Small intestine (tissue), 7 donors: Measurements from ENCODE around the gene CASP9. TPM values are rescaled to one million over a fixed set of nuclear protein-coding genes. Genes with fewer than 3 reads are reported as not detected.
A peak's percentile ranks its signal among the peaks of the same experiment; 100 is the strongest.

ENCODE experiments used
- DNase-seq, 2 donors: peaks; one replicate each; pipeline versions ENCODE4 v3.0.0 to v3.0.0-alpha.2; 2013
- FAIRE-seq: peaks from 2 replicates; lab custom pipeline; 2012; peaks lifted over from hg19 to GRCh38; lab: Jason Lieb, UNC
- H3K27ac ChIP-seq, 3 donors: one replicate each; pipeline ENCODE4 v1.5.1; 2013; ENCODE audit warnings: low read length in 2 of 3, mild to moderate bottlenecking in 2 of 3, control low read depth in 1 of 3, inconsistent platforms in 1 of 3, low read depth in 1 of 3, moderate library complexity in 1 of 3
- H3K27me3 ChIP-seq, 3 donors: one replicate each; pipeline ENCODE4 v1.6.1; 2013; ENCODE audit warnings: low read length in 3 of 3, inconsistent platforms in 1 of 3; ENCODE audit not compliant: control insufficient read depth in 3 of 3, insufficient read depth in 3 of 3
- H3K36me3 ChIP-seq, 3 donors: one replicate each; pipeline ENCODE4 v1.6.1; 2013; ENCODE audit warnings: low read length in 3 of 3, inconsistent platforms in 1 of 3, low read depth in 1 of 3, mild to moderate bottlenecking in 1 of 3, moderate library complexity in 1 of 3; ENCODE audit not compliant: control insufficient read depth in 3 of 3, insufficient read depth in 2 of 3
- H3K4me1 ChIP-seq, 3 donors: one replicate each; pipeline ENCODE4 v1.6.1; 2013; ENCODE audit warnings: low read length in 2 of 3, inconsistent platforms in 1 of 3, low read depth in 1 of 3, mild to moderate bottlenecking in 1 of 3, moderate library complexity in 1 of 3; ENCODE audit not compliant: control insufficient read depth in 3 of 3, insufficient read depth in 2 of 3
- H3K4me3 ChIP-seq, 3 donors: one replicate each; pipeline ENCODE4 v1.5.1; 2013; ENCODE audit warnings: low read length in 3 of 3, control low read depth in 1 of 3, inconsistent platforms in 1 of 3, low read depth in 1 of 3, mild to moderate bottlenecking in 1 of 3, moderate library complexity in 1 of 3
- H3K9me3 ChIP-seq, 2 donors: one replicate each; pipeline ENCODE4 v1.6.1; 2013; ENCODE audit warnings: low read depth in 1 of 2, low read length in 1 of 2; ENCODE audit not compliant: control insufficient read depth in 2 of 2, insufficient read depth in 1 of 2
- WGBS, 3 donors: extraction: QIAGEN DNeasy Blood & Tissue Kit; methylation state at CpG; one replicate each; pipeline ENCODE4 v1.1.7; 2013; 5-methylcytosine and 5-hydroxymethylcytosine counted together
- polyA plus RNA-seq, 4 donors: library from polyadenylated mRNA; stranded (reverse) in 3 of 4; unstranded in 1 of 4; fragments of 200-250 nt in 3 of 4; fragments of 120-200 nt in 1 of 4; gene quantifications; one replicate each; pipeline versions ENCODE4 v1.2.1 to v1.2.3, GENCODE V29; 2013
- donor health status: healthy with polysubstance abuse.
- donor health status: control.
- donor health status: control.
- donor health status: Bipolar disorder and iron deficiency.
- donor health status: healthy.

Gene CASP9
- polyA plus RNA-seq, 4 donors, result 13.8 to 23.7 (median 16.1) TPM

DNA sequence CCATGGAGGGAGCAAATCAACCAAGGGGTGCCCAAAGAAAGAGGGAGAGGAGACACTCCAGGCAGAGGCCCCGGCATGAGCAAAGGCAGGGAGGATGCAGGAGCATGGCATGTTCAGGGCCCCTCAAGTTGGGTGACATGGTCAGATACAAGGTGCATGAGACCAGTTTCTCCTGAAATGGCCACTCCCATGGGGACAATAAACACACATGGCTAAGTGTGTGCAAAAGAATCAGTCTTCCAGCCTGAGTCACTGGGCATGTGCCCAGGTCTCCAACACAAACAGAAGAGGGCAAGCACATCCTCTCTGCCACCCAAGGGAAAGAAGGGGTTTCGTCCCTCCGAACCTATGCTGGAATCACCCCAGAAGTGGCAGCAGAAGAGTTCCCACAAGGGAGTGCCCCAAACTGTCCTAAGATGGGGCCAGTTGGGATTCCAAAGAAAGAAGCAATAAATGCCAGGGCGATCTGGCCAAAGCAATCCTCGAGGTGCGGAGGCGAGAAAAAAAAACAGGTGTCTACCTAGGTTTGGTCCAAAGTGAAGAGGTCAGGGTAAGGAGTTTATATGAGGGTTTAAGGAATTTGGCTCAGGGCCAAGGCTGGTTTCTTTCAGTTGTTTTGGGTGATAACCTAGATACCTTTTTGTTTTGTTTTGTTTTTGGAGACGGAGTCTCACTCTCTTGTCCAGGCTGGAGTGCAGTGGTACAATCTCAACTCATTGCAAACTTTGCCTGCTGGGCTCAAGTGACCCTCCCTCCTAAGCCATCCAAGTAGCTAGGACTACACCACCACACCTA, 13.2 kb downstream of the CASP9 start:
- Histone ChIP-seq H3K4me1 (no peaks in the 10 kb centered on the region), H3K36me3 (peaks cover 0 to 58% (median 2%) of the 10 kb centered on the region in 3 donors), H3K9me3 (no peaks in the 10 kb centered on the region), H3K27me3 (no peaks in the 10 kb centered on the region), H3K27ac (no peak overlapping the region), H3K4me3 (no peak overlapping the region)
- no peak for FAIRE-seq
- 90 to 93% (median 91%) methylated on average over 8 of the region's 8 CpGs for WGBS, 3 donors
- no peak for DNase-seq

- Histone ChIP-seq H3K36me3 (peaks cover 0 to 66% (median 9%) of the 10 kb centered on the region in 3 donors), H3K4me1 (no peaks in the 10 kb centered on the region), H3K9me3 (no peaks in the 10 kb centered on the region), H3K27me3 (no peaks in the 10 kb centered on the region), H3K4me3 (no peak overlapping the region), H3K27ac (no peak overlapping the region)
- FAIRE-seq (no peak), DNase-seq (no peak)
- WGBS, 3 donors, result 80 to 89% (median 89%) methylated on average over 6 to 7 of the region's 7 CpGs
Observed at GRCh38 chr1:15509586-15509985, 14.4 kb downstream of the CASP9 start.

- FAIRE-seq, result no peak
Observed at GRCh38 chr1:15508700-15509487, 15.1 kb downstream of the CASP9 start.

GRCh38 chr1:15507278-15507677, 16.7 kb downstream of the CASP9 start:
- H3K4me1 ChIP-seq, result no peaks in the 10 kb centered on the region
- H3K36me3 ChIP-seq, result peaks cover 6 to 69% (median 11%) of the 10 kb centered on the region in 3 donors
- H3K9me3 ChIP-seq, result no peaks in the 10 kb centered on the region
- DNase-seq (no peak), FAIRE-seq (no peak)
- WGBS, 3 donors, result 93 to 94% (median 94%) methylated on average over 5 of the region's 5 CpGs
- no peak overlapping the region for H3K27ac ChIP-seq
- H3K4me3 ChIP-seq, result no peak overlapping the region
- H3K27me3 ChIP-seq, result no peaks in the 10 kb centered on the region

More at GRCh38 chr1:15508700-15509487, 15.1 kb downstream of the CASP9 start:
- Histone ChIP-seq H3K27me3 (no peaks in the 10 kb centered on the region), H3K36me3 (peaks cover 3 to 65% (median 9%) of the 10 kb centered on the region in 3 donors), H3K9me3 (no peaks in the 10 kb centered on the region), H3K27ac (no peak overlapping the region), H3K4me3 (no peak overlapping the region), H3K4me1 (no peaks in the 10 kb centered on the region)
- DNase-seq, result no peak
- 83 to 92% (median 88%) methylated on average over 12 of the region's 12 CpGs for WGBS, 3 donors

DNA sequence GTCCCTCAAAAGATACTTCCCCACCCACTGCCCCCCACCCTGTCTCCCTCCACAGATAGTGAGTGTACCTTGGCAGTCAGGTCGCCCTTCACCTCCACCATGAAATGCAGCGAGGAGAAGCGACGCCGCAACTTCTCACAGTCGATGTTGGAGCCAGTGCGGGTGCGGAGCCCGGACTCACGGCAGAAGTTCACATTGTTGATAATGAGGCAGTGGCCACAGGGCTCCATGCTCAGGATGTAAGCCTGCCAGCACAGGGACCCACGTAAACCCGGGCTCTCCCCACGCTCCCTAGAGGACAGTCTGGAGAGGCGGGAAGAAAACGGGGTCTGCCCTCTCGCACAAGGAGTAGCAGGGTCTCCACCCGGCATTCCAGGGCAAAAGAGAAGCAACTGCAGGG, 17.2 kb downstream of the CASP9 start:
- no peaks in the 10 kb centered on the region for H3K4me1 ChIP-seq
- WGBS, 3 donors, result 96 to 97% (median 97%) methylated on average over 17 of the region's 17 CpGs
- H3K27ac ChIP-seq, result no peak overlapping the region
- no peak for FAIRE-seq
- no peaks in the 10 kb centered on the region for H3K9me3 ChIP-seq
- DNase-seq, result no peak
- no peaks in the 10 kb centered on the region for H3K27me3 ChIP-seq
- no peak overlapping the region for H3K4me3 ChIP-seq
- peaks cover 6 to 69% (median 11%) of the 10 kb centered on the region in 3 donors for H3K36me3 ChIP-seq

GRCh38 chr1:15504436-15504835, 19.6 kb downstream of the CASP9 start:
- peaks cover 6 to 71% (median 11%) of the 10 kb centered on the region in 3 donors for H3K36me3 ChIP-seq
- FAIRE-seq (no peak), DNase-seq (no peak)
- no peaks in the 10 kb centered on the region for H3K9me3 ChIP-seq
- H3K27me3 ChIP-seq, result no peaks in the 10 kb centered on the region
- 93 to 98% (median 96%) methylated on average over 4 of the region's 4 CpGs for WGBS, 3 donors
- no peak overlapping the region for H3K4me3 ChIP-seq
- H3K4me1 ChIP-seq, result no peaks in the 10 kb centered on the region
- H3K27ac ChIP-seq, result no peak overlapping the region

DNA sequence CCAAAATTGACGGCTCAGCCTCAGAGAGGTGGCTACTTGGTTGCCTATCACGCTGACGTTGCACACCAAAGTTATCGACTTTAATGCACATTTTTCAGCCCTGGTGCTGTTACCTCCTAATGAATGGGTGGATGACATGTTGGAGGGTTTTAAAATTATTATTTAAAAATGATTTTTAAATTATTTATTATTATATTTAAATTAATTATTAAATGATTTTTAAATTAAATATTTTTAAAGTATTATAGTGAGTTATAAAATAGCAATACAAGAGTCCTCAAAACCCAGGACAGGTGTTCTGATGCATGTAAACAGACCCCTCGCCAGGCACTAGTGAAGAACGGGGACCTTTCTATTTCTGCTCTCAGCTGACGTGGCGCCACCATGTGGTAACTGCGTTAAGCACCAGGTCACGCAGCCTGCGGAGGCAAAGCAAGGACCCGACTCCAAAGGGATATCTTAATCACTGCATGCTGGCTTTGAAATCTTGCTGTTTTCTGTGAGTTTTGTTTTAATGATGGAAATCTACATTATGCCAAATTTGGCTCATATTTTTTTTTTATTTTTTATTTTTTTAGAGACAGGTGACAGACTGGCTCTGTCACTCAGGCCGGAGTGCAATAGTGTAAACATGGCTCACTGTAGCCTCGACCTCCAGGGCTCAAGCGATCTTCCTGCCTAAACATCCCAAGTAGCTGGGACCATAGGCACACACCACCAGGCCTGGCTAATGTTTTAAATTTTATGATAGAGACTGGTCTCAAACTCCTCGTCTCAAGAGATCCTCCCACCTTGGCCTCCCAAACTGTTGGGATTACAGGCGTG, 22.6 kb downstream of the CASP9 start:
- FAIRE-seq (no peak), DNase-seq (peak; percentile 64 to 74)
- Histone ChIP-seq H3K36me3 (peaks cover 6 to 59% (median 9%) of the 10 kb centered on the region in 3 donors), H3K27ac (no peak overlapping the region), H3K4me3 (no peak overlapping the region), H3K9me3 (no peaks in the 10 kb centered on the region), H3K27me3 (no peaks in the 10 kb centered on the region), H3K4me1 (no peaks in the 10 kb centered on the region)
- WGBS, 3 donors, result 53 to 62% (median 56%) methylated on average over 17 of the region's 17 CpGs
